Measurements from ENCODE around the gene OR2B2.
A peak's percentile ranks its signal among the peaks of the same experiment; 100 is the strongest.

OR2B2 gene

DNA sequence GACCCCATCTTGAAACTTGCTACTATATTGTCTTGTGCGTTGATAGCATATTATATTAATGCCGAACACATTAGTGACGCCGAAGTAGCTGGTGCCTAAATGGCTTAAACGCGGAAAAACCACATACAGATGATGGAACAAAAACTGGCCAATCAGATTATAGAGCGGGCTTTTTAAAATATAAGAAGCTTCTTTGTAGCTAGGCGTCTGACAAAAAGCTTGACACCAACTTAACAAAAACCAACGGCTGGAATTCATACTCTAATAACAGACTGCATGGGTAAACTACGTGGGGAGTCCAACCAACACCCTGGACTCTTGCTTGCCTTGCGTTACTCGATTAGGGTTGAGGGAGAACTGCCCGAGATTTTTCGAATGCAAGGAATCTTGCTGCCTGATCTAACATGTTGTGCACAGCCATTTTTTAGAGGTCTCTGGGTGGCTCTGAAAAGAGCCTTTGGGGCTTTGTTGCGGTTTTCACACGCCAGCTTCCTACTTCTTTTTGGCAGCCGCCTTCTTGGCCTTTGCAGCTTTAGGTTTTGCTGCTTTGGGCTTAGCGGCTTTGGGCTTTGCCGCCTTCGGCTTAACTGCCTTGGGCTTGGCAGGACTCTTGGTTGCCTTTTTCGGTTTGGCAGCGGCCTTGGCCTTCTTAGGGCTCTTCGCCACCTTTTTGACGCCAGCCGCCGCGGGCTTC lies 45.7 kb downstream of the OR2B2 start:
- DNase-seq: peak; percentile 95

DNA sequence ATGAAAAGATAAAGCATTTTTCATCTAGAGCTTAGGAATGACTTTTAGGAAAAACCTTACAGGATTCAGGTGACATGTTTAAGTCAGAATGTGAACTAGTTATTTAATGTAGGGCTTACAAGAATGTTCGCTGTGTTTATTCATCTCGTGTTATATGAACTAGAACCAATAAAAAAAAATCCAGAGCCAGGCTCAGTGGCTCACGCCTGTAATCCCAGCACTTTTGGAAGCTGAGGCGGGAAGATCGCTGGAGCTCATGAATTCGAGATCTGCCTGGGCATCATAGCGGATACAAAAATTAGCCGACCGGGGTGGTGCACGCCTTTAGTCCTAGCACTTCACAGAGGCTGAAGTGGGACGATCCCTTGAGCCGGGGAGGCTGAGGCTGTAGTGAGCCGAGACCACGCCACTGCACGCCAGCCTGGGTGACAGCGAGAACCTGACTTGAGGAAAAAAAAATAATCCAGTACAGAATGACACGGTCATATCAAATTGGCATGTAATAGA lies 46.3 kb downstream of the OR2B2 start:
- DNase-seq: no peak

DNA sequence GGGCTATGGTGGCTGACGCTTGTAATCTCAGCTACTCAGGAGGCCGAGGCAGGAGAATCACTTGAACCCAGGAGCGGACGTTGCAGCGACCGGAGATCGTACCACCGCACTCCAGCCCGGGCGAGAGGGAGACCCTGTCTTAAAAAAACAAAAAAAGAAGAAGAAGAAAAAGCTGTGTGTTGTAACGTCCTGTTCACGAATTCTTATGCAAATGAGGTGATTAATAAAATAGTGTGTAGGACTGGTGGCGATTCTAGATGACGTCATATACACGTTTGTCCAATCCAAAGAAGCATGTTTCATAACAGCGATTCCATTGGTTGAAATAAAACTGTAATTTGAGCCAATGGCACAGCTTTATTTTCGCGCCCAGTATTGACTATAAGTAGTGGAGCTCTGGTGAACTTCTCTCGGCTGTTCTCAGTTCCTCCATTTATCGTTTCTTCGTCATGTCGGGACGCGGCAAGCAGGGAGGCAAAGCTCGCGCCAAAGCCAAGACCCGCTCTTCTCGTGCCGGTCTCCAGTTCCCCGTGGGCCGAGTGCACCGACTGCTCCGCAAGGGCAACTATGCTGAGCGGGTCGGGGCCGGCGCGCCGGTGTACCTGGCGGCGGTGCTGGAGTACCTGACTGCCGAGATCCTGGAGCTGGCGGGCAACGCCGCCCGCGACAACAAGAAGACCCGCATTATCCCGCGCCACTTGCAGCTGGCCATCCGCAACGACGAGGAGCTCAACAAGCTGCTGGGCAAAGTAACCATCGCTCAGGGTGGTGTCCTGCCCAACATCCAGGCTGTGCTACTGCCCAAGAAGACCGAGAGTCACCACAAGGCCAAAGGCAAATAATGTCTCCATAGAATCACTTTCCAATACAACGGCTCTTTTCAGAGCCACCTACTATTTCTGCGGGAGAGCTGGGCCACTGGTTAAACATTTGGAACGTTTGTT lies 47.0 kb downstream of the OR2B2 start:
- DNase-seq: peak; percentile 99

DNA sequence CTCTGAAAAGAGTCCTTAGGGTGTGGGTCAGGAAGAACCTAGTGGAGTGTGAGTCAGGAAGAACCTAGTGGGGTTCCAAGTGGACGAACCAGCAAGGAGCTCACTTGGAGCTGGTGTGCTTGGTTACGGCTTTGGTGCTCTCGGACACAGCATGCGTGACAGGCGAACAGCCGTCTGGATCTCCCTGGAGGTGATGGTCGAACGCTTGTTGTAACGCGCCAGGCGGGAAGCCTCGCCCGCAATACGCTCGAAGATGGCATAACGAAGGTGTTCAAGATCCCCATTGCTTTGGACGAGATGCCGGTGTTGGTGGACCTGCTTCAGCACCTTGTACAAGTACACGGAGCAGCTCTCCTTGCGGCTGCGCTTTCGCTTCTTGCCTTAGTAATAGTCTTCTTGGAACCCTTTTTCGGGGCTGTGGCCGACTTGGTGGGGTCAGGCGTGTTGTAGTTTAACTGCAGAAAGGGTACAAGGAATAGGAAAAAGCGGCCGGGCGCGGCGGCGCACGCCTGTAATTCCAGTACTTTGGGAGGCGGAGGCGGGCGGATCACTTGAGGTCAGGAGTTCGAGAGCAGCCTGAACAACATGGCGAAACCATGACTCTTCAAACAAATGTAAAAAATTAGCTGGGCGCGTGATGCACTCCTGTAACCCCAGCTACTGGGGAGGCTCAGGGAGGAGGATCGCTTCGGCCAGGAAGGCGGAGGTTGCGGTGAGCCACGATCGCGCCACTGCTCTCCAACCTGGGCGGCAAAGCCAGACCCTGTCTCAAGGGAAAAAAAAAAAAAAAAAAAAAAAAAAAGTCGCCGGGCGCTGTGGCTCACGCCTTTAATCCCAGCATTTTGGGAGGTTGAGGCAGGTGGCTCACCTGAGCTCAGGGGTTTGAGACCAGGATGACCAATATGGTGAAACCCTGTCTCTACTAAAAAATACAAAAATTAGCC lies 48.0 kb downstream of the OR2B2 start:
- no peak for DNase-seq

DNA sequence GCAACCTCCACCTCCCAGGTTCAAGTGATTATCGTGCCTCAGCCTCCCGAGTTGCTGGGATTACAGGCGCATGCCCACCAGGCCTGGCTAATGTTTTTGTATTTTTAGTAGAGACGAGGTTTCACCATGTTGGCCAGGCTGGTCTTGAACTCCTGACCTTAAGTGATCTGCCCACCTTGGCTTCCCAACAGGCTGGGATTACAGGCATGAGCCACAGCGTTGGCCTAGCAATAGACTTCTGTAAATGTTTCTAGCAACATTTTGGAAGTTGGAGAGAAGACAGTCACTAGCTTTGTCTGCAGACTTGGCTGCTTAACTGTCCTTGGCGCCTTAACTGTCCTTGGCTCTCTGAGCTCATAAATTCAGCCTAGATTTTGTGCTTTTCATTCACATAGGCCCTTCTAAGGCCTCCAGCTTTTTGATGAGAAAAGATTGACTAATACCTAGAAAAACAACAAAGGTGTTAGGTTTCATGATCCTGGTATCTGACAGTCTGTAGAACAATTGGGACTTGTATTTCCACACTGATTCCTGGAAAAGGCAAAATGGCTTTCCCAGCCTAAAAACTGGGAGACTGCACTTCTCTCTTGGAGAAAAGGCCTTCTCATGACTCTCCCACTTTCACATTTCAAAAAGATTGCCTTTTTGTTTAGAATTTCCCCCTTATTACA lies 49.7 kb downstream of the OR2B2 start:
- no peak for DNase-seq

DNA sequence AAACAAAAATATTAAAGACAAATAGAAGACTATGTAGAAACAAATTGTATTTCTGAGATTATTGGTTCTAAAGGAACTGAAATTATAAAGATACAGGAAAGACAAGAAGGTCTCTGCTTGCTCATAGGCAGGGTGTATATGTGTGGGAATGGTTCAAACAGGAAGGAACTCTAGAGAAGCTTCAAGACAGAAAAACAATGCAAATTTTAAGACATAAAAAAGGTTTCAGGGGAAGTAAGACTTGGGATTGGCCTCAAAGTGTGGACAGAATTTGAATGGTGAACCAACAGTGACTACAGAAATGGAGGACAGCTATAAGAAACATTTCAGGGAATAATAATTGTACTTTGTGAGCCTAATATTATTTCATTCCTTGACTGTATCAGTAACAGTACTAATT lies 50.3 kb downstream of the OR2B2 start:
- peak; percentile 52 for DNase-seq

DNA sequence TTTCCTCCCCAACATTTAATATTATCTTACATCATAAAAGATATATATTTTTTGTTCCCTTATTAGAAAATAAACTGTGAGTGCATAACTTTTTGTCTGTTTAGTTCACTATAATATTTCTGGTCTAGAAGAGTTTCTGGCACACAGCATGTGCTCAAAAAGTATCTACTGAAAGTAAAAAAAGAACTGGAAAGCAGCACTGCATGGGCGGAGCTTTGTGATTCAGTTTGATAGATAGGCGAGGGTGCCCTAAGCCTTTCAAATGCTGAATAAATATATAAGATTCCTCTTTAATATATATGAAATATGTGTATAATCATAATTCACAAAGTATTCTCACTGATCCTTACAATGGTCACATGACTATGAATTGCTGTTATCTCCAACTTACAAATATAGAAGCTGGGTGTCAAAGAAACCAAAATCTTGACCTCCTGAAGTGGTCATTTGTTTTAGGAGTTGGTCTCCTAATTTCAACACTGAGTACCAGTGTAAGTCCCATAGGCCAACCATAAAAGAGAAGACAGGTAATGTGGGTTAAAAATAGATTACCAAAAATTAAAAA lies 50.8 kb downstream of the OR2B2 start:
- DNase-seq: peak; percentile 7
